Suprapubic skin (tissue), 4 donors: ENCODE data around the gene PIK3AP1. TPM values are rescaled to one million over a fixed set of nuclear protein-coding genes. Genes with fewer than 3 reads are reported as not detected.
"Not testable (repeated sequence)": the region's sequence is repeated elsewhere in the genome, so short reads cannot be mapped to it uniquely, and the experiment has no call there.

Experiments
- DNase-seq, 2 donors: peaks; one replicate each; pipeline ENCODE4 v3.0.0-alpha.2; 2019; ENCODE audit warnings: low spot score in 2 of 2
- H3K27ac ChIP-seq: fragments of 200-600 bp; sonication (generic); one replicate; pipeline ENCODE4 v1.5.1; 2019
- H3K27me3 ChIP-seq: fragments of 200-600 bp; sonication (generic); one replicate; pipeline ENCODE4 v1.5.1; 2019
- H3K36me3 ChIP-seq: fragments of 200-600 bp; sonication (generic); one replicate; pipeline ENCODE4 v1.5.1; 2019
- H3K4me1 ChIP-seq: fragments of 200-600 bp; sonication (generic); one replicate; pipeline ENCODE4 v1.5.1; 2019
- H3K4me3 ChIP-seq: fragments of 200-600 bp; sonication (generic); one replicate; pipeline ENCODE4 v1.5.1; 2019; ENCODE audit warnings: mild to moderate bottlenecking
- H3K9me3 ChIP-seq: fragments of 200-600 bp; sonication (generic); one replicate; pipeline ENCODE4 v1.5.1; 2019
- EP300 ChIP-seq: sonication (generic); formaldehyde crosslinking; IDR thresholded peaks from one replicate; pipeline ENCODE4 v1.6.1; 2017; ENCODE audit warnings: antibody characterized with exemption
- POLR2A ChIP-seq, 2 donors: fragments of 450-650 bp; IDR thresholded peaks; one replicate each; pipeline ENCODE4 v1.6.1; 2017; ENCODE audit warnings: antibody characterized with exemption in 2 of 2, mild to moderate bottlenecking in 2 of 2, moderate library complexity in 2 of 2
- POLR2AphosphoS5 ChIP-seq, 3 donors: sonication (generic); formaldehyde crosslinking; IDR thresholded peaks; one replicate each; pipeline ENCODE4 v1.6.1; 2017; ENCODE audit warnings: antibody characterized with exemption in 3 of 3
- WGBS: methylation state at CpG from one replicate; pipeline ENCODE4 v1.1.5; 2018; 5-methylcytosine and 5-hydroxymethylcytosine counted together
- total RNA-seq, 4 donors: library from RNA; depleted of rRNA; stranded (reverse); fragments of >200 nt; gene quantifications; one replicate each; pipeline ENCODE4 v1.1.0, GENCODE V29; 2016
- TF ChIP-seq, protein P1 (sequence below), 2 donors: fragments of 200-600 bp in 1 of 2; fragments of 450-650 bp in 1 of 2; sonication (generic) in 1 of 2; IDR thresholded peaks; one replicate each; pipeline ENCODE4 v1.5.1; 2016 to 2019; ENCODE audit warnings: antibody characterized with exemption in 2 of 2, mild to moderate bottlenecking in 1 of 2, moderate library complexity in 1 of 2

The PIK3AP1 gene
- total RNA-seq, 4 donors from 2014 or later = 2.2 to 5.6 (median 4.0) TPM

DNA sequence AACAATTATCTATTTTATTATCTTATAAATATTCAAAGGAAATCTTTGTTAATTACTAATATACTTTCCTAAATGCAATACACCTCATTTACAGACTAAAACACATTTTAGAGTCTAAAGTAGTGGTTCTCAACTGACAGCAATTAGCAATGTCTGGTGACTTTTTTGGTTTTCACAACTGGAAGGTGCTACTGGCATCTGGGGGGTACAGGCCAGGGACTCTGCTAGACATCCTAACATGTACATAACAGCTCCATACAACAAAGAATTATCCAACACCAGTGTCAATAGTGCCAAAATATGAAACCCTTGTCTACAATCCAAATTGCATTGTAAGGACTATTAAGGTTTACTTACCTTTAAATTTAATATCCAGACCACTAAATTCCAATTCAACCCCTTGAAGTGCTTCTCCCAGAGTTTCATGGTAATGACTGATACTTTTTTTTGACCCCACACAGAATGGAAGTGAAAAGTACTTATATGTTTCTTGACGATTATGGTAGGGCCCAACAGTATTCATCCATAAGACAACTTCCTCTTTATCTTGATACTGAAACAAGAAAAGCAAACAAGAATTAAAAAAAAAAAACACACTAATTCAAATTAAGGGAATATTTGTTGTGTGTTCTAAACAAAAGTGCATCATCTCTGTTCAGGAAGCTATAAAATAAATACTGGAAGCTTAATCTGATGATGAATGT lies 143.9 kb downstream of the PIK3AP1 start:
- TF ChIP-seq POLR2A (IDR thresholded peaks at IDR 0.05) (no peak), EP300 (no peak), POLR2AphosphoS5 (IDR thresholded peaks at IDR 0.05) (no peak)
- TF ChIP-seq, protein P1, sequence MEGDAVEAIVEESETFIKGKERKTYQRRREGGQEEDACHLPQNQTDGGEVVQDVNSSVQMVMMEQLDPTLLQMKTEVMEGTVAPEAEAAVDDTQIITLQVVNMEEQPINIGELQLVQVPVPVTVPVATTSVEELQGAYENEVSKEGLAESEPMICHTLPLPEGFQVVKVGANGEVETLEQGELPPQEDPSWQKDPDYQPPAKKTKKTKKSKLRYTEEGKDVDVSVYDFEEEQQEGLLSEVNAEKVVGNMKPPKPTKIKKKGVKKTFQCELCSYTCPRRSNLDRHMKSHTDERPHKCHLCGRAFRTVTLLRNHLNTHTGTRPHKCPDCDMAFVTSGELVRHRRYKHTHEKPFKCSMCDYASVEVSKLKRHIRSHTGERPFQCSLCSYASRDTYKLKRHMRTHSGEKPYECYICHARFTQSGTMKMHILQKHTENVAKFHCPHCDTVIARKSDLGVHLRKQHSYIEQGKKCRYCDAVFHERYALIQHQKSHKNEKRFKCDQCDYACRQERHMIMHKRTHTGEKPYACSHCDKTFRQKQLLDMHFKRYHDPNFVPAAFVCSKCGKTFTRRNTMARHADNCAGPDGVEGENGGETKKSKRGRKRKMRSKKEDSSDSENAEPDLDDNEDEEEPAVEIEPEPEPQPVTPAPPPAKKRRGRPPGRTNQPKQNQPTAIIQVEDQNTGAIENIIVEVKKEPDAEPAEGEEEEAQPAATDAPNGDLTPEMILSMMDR (IDR thresholded peaks at IDR 0.05) = no peak
- peaks cover 36% of the 10 kb centered on the region for H3K4me1 ChIP-seq
- no peak overlapping the region for H3K4me3 ChIP-seq
- DNase-seq = no peak
- H3K9me3 ChIP-seq = no peaks in the 10 kb centered on the region
- WGBS = 65% methylated on average over 1 of the region's 1 CpG
- no peaks in the 10 kb centered on the region for H3K36me3 ChIP-seq
- H3K27me3 ChIP-seq = no peaks in the 10 kb centered on the region
- no peak overlapping the region for H3K27ac ChIP-seq

DNA sequence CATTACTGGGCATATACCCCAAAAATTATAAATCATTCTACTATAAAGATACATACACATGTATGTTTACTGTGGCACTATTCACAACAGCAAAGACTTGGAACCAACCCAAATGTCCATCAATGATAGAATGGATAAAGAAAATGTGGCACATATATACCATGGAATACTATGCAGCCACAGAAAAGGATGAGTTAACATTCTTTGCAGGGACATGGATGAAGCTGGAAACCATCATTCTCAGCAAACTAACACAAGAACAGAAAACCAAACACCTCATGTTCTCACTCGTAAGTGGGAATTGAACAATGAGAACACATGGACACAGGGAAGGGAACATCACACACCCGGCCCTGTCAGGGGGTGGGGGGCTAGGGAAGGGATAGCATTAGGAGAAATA lies 145.8 kb downstream of the PIK3AP1 start:
- not testable (repeated sequence) for H3K27me3 ChIP-seq, H3K36me3 ChIP-seq, DNase-seq, H3K27ac ChIP-seq, H3K9me3 ChIP-seq, H3K4me3 ChIP-seq
- H3K4me1 ChIP-seq = peaks cover 24% of the 10 kb centered on the region
- 92% methylated on average over 2 of the region's 2 CpGs for WGBS

DNA sequence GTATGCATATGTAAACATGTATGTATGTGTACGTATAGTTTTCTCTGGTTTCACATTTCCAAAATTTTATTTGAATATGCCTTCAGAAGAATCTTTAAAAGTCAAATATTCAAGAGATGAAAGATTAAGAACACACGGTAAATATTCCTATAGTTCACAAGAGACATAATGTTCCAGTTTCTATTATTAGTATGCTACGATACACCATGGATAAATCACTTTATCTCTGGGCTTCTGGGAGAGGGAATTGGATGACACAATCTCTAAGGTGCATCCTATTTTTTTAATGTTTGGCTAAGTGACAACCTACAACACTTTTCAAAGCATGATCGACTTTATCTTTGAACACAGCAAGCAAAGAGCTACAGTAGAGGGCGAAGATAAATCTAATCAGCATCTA lies 147.3 kb downstream of the PIK3AP1 start:
- no peaks in the 10 kb centered on the region for H3K27me3 ChIP-seq
- no peaks in the 10 kb centered on the region for H3K36me3 ChIP-seq
- no peak overlapping the region for H3K27ac ChIP-seq
- no peak overlapping the region for H3K4me3 ChIP-seq
- H3K9me3 ChIP-seq = no peaks in the 10 kb centered on the region
- peaks cover 24% of the 10 kb centered on the region for H3K4me1 ChIP-seq
- 86% methylated on average over 5 of the region's 5 CpGs for WGBS
- TF ChIP-seq POLR2A (IDR thresholded peaks at IDR 0.05) (no peak), POLR2AphosphoS5 (IDR thresholded peaks at IDR 0.05) (no peak), EP300 (no peak)
- TF ChIP-seq, protein P1 (IDR thresholded peaks at IDR 0.05) = no peak
- DNase-seq = no peak

DNA sequence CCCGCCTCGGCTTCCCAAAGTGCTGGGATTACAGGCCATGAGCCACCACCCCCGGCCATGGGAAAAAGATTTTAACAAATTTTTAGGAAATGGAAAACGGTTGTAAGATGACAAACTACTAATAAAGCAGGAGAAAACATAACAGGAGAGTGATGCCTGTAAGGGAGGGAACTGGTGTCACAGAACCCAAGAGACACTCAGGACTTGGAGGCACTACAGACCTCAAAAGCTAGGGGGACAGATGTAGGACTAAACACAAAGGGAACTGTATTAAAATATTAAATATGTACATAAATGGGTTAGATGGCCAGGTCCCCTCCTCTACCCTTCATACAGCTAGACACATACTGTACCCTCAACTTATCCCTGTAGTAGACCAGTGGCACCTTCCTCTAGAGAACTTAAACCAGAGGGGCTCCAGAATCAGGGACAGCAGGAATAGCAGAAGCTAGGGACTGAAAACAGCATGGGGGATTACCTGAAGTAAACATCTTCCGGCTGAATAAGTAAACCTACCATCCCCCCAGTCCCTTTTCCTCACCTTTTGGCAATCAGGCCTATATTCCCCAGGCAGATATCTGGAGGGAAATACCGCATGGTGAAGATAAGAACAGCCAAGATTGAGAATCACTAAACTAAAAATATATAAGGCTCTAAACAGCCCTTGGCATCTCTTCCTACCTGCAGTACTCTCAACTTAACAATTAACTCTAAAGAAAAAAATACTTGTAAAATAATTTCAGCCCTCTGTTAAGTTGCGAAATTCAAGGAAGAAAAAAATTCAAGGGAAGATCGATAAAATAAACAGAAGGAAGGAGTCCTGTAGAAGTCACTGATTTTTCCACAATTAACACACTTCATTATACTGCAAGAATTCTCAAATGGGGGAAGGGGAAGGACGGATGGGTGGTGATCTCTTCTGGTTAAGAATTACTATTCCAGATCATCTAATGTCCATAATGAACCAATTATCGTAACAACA lies 149.0 kb downstream of the PIK3AP1 start:
- no peak for DNase-seq
- Histone ChIP-seq H3K4me3 (no peak overlapping the region), H3K27ac (no peak overlapping the region), H3K27me3 (no peaks in the 10 kb centered on the region), H3K9me3 (no peaks in the 10 kb centered on the region), H3K36me3 (peaks cover 3% of the 10 kb centered on the region), H3K4me1 (peaks cover 10% of the 10 kb centered on the region)
- WGBS = 80% methylated on average over 10 of the region's 10 CpGs
- TF ChIP-seq, protein P1 (IDR thresholded peaks at IDR 0.05) = no peak
- TF ChIP-seq EP300 (no peak), POLR2AphosphoS5 (IDR thresholded peaks at IDR 0.05) (no peak), POLR2A (IDR thresholded peaks at IDR 0.05) (no peak)

DNA sequence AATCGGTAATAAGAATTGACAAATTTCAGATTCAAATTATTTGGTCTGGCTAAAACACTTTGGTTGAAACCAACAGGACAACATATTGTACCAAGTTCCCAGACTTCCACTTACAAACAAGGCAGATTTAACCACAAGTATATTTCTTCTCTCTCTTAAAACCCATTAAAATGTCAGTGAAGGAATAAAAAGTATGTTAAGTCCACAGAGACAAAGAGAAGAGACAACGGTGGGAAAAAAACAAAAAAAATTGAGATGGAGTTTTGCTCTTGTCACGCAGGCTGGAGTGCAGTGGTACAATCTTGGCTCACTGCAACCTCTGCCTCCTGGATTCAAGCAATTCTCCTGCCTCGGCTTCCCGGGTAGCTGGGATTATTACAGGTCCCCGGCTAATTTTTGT lies 149.8 kb downstream of the PIK3AP1 start:
- H3K27ac ChIP-seq = no peak overlapping the region
- H3K4me1 ChIP-seq = peaks cover 9% of the 10 kb centered on the region
- no peak for DNase-seq
- H3K9me3 ChIP-seq = no peaks in the 10 kb centered on the region
- WGBS = 84% methylated on average over 6 of the region's 6 CpGs
- TF ChIP-seq, protein P1 (IDR thresholded peaks at IDR 0.05) = no peak
- no peak for TF ChIP-seq EP300
- no peak for TF ChIP-seq POLR2AphosphoS5 (IDR thresholded peaks at IDR 0.05)
- TF ChIP-seq POLR2A (IDR thresholded peaks at IDR 0.05) = no peak
- H3K4me3 ChIP-seq = no peak overlapping the region
- H3K36me3 ChIP-seq = peaks cover 3% of the 10 kb centered on the region
- no peaks in the 10 kb centered on the region for H3K27me3 ChIP-seq
